Measurements from ENCODE around the gene HKDC1.
"Not testable (repeated sequence)": the region's sequence is repeated elsewhere in the genome, so short reads cannot be mapped to it uniquely, and the experiment has no call there.

HKDC1 gene

GRCh38 chr10:69220041-69220451 lies at the start of gene HKDC1:
TSS of gene HKDC1 (plus strand) at chr10:69220332. CDS start at chr10:69220436, 104 bp downstream.
- DNase-seq (ENCODE audit: low read depth, low spot score), result no peak

- no peak for DNase-seq (ENCODE audit: low read depth, low spot score)
Measured at GRCh38 chr10:69172241-69172982, 47.7 kb upstream of the HKDC1 start.

GRCh38 chr10:69175326-69175725 lies 44.8 kb upstream of the HKDC1 start:
- DNase-seq (ENCODE audit: low read depth, low spot score), result not testable (repeated sequence)

- DNase-seq (ENCODE audit: low read depth, low spot score), result no peak
Measured at GRCh38 chr10:69176823-69177222, 43.3 kb upstream of the HKDC1 start.

GRCh38 chr10:69179089-69179742 lies 40.9 kb upstream of the HKDC1 start:
- no peak for DNase-seq (ENCODE audit: low read depth, low spot score)

GRCh38 chr10:69179743-69180524 lies 40.2 kb upstream of the HKDC1 start, which contains the start of gene SUPV3L1:
TSS of gene SUPV3L1 (plus strand) at chr10:69180234. CDS start at chr10:69180292, 58 bp downstream.
- DNase-seq (ENCODE audit: low read depth, low spot score), result peak; percentile 87

- no peak for DNase-seq (ENCODE audit: low read depth, low spot score)
Measured at GRCh38 chr10:69180525-69181204, 39.5 kb upstream of the HKDC1 start.

- DNase-seq (ENCODE audit: low read depth, low spot score), result no peak
Measured at GRCh38 chr10:69181433-69181832, 38.7 kb upstream of the HKDC1 start.

GRCh38 chr10:69182005-69182404 lies 38.1 kb upstream of the HKDC1 start:
- DNase-seq (ENCODE audit: low read depth, low spot score), result no peak

- no peak for DNase-seq (ENCODE audit: low read depth, low spot score)
Measured at GRCh38 chr10:69186524-69186923, 33.6 kb upstream of the HKDC1 start.

GRCh38 chr10:69201045-69201444 lies 19.1 kb upstream of the HKDC1 start:
- DNase-seq (ENCODE audit: low read depth, low spot score), result no peak

GRCh38 chr10:69202332-69202731 lies 17.8 kb upstream of the HKDC1 start:
- no peak for DNase-seq (ENCODE audit: low read depth, low spot score)

GRCh38 chr10:69208761-69209160 lies 11.4 kb upstream of the HKDC1 start:
- no peak for DNase-seq (ENCODE audit: low read depth, low spot score)

GRCh38 chr10:69209787-69210484 lies 10.2 kb upstream of the HKDC1 start:
- no peak for DNase-seq (ENCODE audit: low read depth, low spot score)

GRCh38 chr10:69211104-69211503 lies 9.0 kb upstream of the HKDC1 start:
- DNase-seq (ENCODE audit: low read depth, low spot score), result no peak

- DNase-seq (ENCODE audit: low read depth, low spot score), result no peak
Measured at GRCh38 chr10:69211524-69211923, 8.6 kb upstream of the HKDC1 start.

- DNase-seq (ENCODE audit: low read depth, low spot score), result no peak
Measured at GRCh38 chr10:69213591-69214311, 6.4 kb upstream of the HKDC1 start.

GRCh38 chr10:69214666-69215131 lies 5.4 kb upstream of the HKDC1 start:
- DNase-seq (ENCODE audit: low read depth, low spot score), result no peak

- no peak for DNase-seq (ENCODE audit: low read depth, low spot score)
Measured at GRCh38 chr10:69215405-69216171, 4.5 kb upstream of the HKDC1 start.
